Natural killer cell treated with Interleukin-12 subunit alpha and Interleukin-12 subunit beta and Interleukin-15 and Interleukin-18, amount 100 ng/mL, for 72 hours (primary cell): Measurements from ENCODE around the gene CLK3. TPM values are rescaled to one million over a fixed set of nuclear protein-coding genes. Genes with fewer than 3 reads are reported as not detected.
A peak's percentile ranks its signal among the peaks of the same experiment; 100 is the strongest.

ENCODE experiments used
- ATAC-seq, 2 donors: fragments of 150-1000 bp; cut with Tn5 transposase in 1 of 2; sonication (Bioruptor Pico), chemical (Tn5 transposase) in 1 of 2; 2 replicates each; pipeline ENCODE4 v1.10.0; 2021
- DNase-seq: peaks from one replicate; pipeline ENCODE4 v3.0.0; 2022; ENCODE audit warnings: low spot score
- H3K27ac Mint-ChIP-seq, 2 donors: 1 replicate in 1 of 2; 2 replicates in 1 of 2; pipeline ENCODE4 v1.8.0; 2022; ENCODE audit warnings: mixed read lengths in 2 of 2, mild to moderate bottlenecking in 1 of 2, moderate library complexity in 1 of 2
- H3K27me3 Mint-ChIP-seq, 2 donors: 1 replicate in 1 of 2; 2 replicates in 1 of 2; pipeline ENCODE4 v1.8.0; 2022; ENCODE audit warnings: mixed read lengths in 2 of 2
- H3K36me3 Mint-ChIP-seq: one replicate; pipeline ENCODE4 v1.8.0; 2022; ENCODE audit warnings: mixed read lengths
- H3K4me1 Mint-ChIP-seq, 2 donors: 1 replicate in 1 of 2; 2 replicates in 1 of 2; pipeline ENCODE4 v1.8.0; 2022; ENCODE audit warnings: low read depth in 2 of 2, mixed read lengths in 2 of 2, mild to moderate bottlenecking in 1 of 2
- H3K4me3 Mint-ChIP-seq: one replicate; pipeline ENCODE4 v1.8.0; 2022; ENCODE audit warnings: mixed read lengths
- H3K9me3 Mint-ChIP-seq: 2 replicates; pipeline ENCODE4 v1.8.0; 2022; ENCODE audit warnings: mixed read lengths
- total RNA-seq, 2 donors: library from RNA; stranded (reverse); gene quantifications; one replicate each; pipeline ENCODE4 v1.2.3, GENCODE V29; 2022

Gene CLK3
- 100 to 1,000 TPM; 148 TPM for total RNA-seq

DNA sequence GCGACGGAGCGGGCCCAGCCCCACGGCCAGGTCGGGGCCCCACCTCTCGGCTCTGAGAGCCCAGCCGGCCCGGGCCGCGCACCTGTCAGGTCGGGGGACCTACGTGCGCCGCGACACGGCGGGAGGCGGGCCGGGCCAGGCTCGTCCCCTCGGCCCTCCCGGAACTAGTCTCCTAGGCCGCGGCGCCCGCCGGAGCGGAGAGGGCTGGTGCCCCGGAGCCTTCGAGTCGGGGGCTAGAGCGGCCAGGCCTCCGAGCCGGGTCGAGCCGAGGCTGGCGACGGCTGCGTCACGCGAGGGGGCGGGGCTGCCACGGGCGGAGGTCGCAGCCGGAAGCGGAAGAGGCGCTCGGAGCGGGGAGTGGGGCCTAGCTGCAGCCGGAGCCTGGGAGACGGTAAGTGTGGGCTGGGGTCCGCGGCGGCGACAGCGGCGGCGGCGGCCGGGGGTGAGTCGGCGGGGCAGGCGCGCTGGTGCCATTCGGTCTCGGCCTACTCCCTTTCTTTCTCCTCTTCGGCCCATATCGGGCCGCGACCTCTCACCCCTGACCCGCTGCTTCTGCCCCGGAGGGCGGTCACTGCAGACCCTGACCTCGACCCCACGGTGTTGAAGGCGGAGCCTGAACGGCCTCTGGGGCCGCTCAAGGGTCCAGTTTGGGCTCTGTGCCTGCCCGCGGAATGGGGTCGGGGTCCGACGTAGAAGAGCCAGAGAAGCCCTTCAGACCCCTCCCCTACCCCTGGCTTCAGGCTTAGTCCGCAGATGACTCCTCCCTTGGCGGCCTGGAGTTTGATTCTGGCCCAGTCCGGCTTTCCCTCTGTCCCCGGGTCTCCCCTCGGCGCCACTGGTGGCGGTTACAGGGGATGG, at the start of gene CLK3:
Gene CLK3 (plus strand): TSS at position 329 of the 858 bp plus-strand sequence. CDS start 3,361 bp downstream, outside the sequence.
- Mint-ChIP-seq H3K36me3 (no peaks in the 10 kb centered on the region), H3K4me1 (peaks cover 34 to 42% of the 10 kb centered on the region in 2 donors), H3K4me3 (peak within 1 kb of the TSS; percentile 94), H3K9me3 (no peaks in the 10 kb centered on the region), H3K27ac (peak within 1 kb of the TSS; percentile 94), H3K27me3 (no peaks in the 10 kb centered on the region)
- DNase-seq (peak; percentile 98), ATAC-seq (peak; percentile 91)

DNA sequence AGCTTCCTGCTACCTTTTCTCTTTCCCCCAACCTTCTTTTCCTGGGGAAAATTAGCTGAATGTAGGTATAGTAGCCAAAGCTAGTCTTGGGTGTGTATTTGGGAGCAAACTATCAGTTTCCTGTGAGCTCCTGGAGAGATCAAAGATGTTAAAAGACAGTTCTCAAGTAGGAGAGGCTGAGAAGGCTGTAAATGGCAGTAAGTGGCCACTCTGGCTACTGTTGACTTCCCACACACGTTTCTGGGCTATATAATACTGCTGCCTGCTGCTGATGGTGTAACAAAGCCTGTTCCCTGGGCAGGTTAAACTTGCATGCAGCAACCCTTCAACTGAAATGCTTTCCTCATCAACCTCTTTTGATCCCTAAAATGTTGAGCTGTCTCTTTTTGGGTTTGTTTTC, 47.0 kb upstream of the CLK3 start:
- Mint-ChIP-seq H3K4me1 (peaks cover 71 to 72% of the 10 kb centered on the region in 2 donors), H3K36me3 (peaks cover 32% of the 10 kb centered on the region), H3K9me3 (no peaks in the 10 kb centered on the region), H3K27me3 (no peaks in the 10 kb centered on the region), H3K27ac (peak overlapping the region; percentile 83 to 86), H3K4me3 (no peak overlapping the region)
- no peak for ATAC-seq
- no peak for DNase-seq

DNA sequence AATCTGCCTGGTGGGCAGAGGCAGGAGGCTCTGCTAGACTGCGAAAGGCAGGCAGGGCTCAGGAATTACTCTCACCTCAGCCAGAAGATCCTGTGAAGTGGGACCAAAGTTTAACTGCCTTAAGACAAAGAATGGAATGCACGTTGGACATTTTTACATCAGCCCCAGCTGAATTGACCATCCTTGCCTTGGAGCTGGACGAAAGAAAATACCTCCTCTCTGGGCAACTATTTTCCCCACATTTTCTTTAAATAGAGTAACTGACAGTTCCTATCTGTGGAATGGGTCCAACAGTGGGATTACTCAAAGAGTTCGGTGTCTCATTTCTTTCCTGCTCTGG, 45.9 kb upstream of the CLK3 start:
- ATAC-seq, result no peak
- no peaks in the 10 kb centered on the region for H3K9me3 Mint-ChIP-seq
- no peaks in the 10 kb centered on the region for H3K27me3 Mint-ChIP-seq
- peaks cover 72 to 73% of the 10 kb centered on the region in 2 donors for H3K4me1 Mint-ChIP-seq
- no peak for DNase-seq
- peaks cover 33% of the 10 kb centered on the region for H3K36me3 Mint-ChIP-seq
- peak overlapping the region; percentile 62 for H3K4me3 Mint-ChIP-seq
- H3K27ac Mint-ChIP-seq, result peak overlapping the region; percentile 83 to 86

DNA sequence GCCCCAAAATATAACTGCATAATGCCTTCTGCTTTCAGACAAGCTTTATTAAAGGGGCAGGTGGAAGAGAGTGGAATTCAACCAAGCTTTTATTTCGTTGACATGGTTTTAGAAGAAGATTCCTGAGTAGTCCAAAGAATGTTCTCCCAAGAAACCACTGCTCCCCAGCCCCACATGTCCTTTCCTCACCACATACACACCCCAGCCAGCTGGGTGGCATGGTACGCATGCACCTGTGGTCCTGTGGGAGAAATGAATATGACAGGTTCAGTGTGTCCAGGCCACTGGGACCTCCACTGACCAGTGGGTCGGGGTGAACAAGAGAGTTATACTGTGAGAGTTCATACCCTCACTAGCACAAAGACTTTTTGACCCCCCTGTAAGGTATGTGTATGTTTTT, 44.4 kb upstream of the CLK3 start:
- H3K27ac Mint-ChIP-seq, result peak overlapping the region; percentile 83 to 86
- H3K9me3 Mint-ChIP-seq, result no peaks in the 10 kb centered on the region
- H3K27me3 Mint-ChIP-seq, result no peaks in the 10 kb centered on the region
- H3K36me3 Mint-ChIP-seq, result peaks cover 33% of the 10 kb centered on the region
- DNase-seq (no peak), ATAC-seq (no peak)
- H3K4me1 Mint-ChIP-seq, result peaks cover 66 to 69% of the 10 kb centered on the region in 2 donors
- peak overlapping the region; percentile 62 for H3K4me3 Mint-ChIP-seq

DNA sequence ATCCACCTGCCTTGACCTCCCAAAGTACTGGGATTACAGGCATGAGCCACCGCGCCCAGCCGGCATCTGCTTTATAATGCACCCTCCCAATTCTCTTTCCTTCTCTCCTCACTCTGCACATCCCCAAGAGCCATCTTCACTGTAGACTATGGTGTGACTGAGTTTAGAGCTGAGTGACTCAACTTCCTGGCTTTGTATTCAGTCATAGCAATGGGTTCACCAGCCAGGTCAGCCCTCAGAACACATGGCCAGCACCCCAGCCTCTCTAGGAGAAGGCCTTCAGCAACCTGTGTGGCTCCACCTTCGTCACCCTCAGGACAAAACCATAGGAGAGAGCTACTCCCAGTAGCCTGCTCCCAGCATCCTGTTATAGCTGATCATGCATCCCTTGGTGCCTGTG, 41.6 kb upstream of the CLK3 start:
- H3K27me3 Mint-ChIP-seq, result no peaks in the 10 kb centered on the region

DNA sequence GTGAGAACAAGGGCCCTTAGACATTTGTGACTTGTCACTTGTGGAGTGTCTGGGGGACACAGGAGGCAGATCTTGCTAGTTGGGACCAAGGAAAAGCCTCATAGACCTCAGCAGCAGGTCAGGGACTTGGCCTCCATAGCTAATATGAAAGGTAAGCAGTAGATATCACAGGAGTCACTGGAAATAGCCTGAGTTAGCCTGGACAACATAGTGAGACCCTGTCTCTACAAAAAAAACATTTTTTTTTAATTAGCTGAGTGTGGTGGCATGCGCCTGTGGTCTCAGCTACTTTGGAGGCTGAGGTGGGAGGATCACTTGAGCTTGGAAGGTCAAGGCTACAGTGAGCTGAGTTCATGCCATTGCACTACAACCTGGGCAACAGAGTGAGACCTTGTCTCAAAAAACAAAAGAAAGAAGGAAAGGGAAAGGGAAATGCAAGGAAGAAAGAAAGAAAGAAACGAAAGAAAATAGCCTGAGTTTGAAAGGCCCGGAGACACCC, 37.1 kb upstream of the CLK3 start:
- peak overlapping the region in 1 of 2 donors; percentile 25 for H3K27ac Mint-ChIP-seq
- no peaks in the 10 kb centered on the region for H3K27me3 Mint-ChIP-seq
- H3K4me1 Mint-ChIP-seq, result peaks cover 15 to 17% of the 10 kb centered on the region in 2 donors
- no peak for DNase-seq
- no peaks in the 10 kb centered on the region for H3K9me3 Mint-ChIP-seq
- peaks cover 23% of the 10 kb centered on the region for H3K36me3 Mint-ChIP-seq
- no peak for ATAC-seq
- no peak overlapping the region for H3K4me3 Mint-ChIP-seq

More for the DNA sequence above, 41.6 kb upstream of the CLK3 start:
- ATAC-seq, result peak in 1 of 2 donors; percentile 65
- no peak for DNase-seq
- Mint-ChIP-seq H3K9me3 (no peaks in the 10 kb centered on the region), H3K4me1 (peaks cover 48 to 49% of the 10 kb centered on the region in 2 donors), H3K27ac (peak overlapping the region; percentile 69 to 82), H3K36me3 (peaks cover 37% of the 10 kb centered on the region), H3K4me3 (peak overlapping the region; percentile 51)

DNA sequence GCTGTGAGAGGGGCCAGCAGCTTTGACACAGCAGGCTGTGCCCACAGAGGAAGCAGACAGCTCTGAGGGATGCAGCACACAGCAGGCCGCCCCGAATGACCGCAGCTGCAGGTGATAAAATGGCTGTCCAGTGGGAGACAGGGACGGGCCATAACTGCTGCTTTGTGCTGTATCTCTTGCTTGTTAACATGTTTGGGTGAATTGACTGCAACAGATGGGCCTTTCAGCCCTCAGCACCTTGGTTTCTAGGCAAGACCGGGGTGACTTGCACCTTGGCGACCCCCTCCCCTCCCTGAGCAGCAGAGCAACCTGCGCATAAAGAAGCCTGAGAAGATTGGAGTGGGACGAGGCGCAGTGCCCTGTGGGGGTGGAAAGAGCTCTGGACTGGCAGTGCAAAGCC, 36.6 kb upstream of the CLK3 start:
- Mint-ChIP-seq H3K4me3 (no peak overlapping the region), H3K27me3 (no peaks in the 10 kb centered on the region), H3K4me1 (peaks cover 16% of the 10 kb centered on the region in 2 donors), H3K9me3 (no peaks in the 10 kb centered on the region), H3K36me3 (peaks cover 18% of the 10 kb centered on the region), H3K27ac (no peak overlapping the region)
- DNase-seq, result no peak
- ATAC-seq, result no peak

DNA sequence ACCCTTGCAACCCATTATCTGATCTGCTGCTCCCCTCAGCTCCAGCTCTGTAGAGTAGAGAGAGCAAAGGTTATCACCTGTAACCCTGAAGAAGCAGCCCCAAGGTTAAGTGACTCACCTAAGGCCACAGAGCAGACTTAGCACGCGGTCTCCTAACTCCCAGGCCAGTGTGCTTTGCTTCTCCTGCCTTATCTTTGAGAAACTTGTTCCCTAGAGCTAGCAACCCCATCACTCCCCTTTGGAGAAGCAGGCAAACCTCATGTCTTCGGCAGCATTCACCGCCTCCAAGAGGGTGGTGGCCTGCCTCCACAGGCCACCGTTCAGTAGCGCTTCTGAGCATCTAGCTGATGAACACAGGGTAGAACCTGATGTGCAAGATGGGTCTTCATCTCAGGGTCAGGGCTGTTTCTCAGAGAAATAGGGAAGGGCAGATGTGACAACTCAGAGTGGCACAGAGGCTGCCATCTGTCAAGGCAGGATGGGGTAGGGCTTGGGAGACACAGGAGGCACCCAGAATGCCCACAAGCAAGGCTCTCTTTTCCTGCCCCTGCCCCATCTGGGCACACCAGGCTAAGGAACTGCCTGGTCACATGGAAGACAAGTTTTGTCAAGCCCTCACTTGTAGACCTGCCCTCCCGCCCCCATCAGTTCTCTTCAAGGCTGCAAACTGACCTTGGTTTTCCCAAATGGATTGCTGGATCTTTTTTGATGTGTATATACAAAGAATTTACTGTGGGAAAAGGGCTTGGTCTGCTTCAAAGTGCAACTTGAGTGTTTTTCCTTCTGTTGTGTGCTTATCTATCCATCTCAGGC, 34.9 kb upstream of the CLK3 start:
- H3K36me3 Mint-ChIP-seq, result peaks cover 14% of the 10 kb centered on the region
- no peaks in the 10 kb centered on the region for H3K27me3 Mint-ChIP-seq
- H3K4me1 Mint-ChIP-seq, result peaks cover 11 to 14% of the 10 kb centered on the region in 2 donors
- no peak overlapping the region for H3K4me3 Mint-ChIP-seq
- DNase-seq (no peak), ATAC-seq (no peak)
- H3K27ac Mint-ChIP-seq, result peak overlapping the region in 1 of 2 donors; percentile 26
- H3K9me3 Mint-ChIP-seq, result no peaks in the 10 kb centered on the region

DNA sequence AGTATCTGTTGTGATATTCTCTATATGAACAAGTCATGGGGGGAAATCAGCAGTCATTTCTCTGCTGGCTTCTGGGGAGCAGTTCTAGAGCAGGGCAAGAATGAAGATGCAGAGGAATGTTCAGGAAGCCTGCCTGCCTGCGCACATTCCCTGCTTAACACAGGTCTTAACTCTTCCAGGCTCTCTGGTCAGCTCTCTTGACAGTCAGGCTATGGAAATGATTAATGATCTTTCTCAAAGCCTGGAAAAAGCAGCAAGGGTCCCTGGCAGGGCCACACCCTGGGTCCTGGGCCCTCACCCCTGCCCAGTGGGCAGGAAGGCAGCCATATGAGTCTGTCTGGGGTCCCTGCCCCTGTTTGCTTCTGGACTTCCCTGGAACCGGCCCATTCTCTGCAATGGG, 31.4 kb upstream of the CLK3 start:
- no peak overlapping the region for H3K4me3 Mint-ChIP-seq
- peaks cover 15% of the 10 kb centered on the region for H3K36me3 Mint-ChIP-seq
- H3K9me3 Mint-ChIP-seq, result no peaks in the 10 kb centered on the region
- no peak overlapping the region for H3K27ac Mint-ChIP-seq
- H3K4me1 Mint-ChIP-seq, result peaks cover 13 to 16% of the 10 kb centered on the region in 2 donors
- DNase-seq (no peak), ATAC-seq (no peak)
- H3K27me3 Mint-ChIP-seq, result no peaks in the 10 kb centered on the region

DNA sequence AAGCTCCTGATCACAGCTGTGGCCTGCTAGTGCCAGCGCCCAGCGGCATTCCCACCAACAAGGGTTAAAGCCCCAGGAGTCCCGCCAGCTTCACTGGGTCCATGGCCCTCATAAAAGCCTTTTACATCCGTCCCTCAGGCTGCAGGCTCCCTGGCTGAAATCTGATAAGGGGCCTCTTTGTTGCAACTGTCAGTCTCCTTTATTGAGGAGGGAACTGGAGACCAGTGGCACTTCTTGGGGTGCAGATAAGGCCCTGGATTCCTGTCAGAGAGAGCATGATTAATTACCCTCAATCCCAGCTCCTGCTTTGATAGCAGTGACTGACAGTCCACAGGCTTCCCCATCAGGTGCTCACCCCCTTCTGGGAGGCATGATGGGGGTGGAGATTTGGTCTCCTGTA, 30.9 kb upstream of the CLK3 start:
- no peaks in the 10 kb centered on the region for H3K27me3 Mint-ChIP-seq
- DNase-seq (no peak), ATAC-seq (no peak)
- peaks cover 13 to 16% of the 10 kb centered on the region in 2 donors for H3K4me1 Mint-ChIP-seq
- H3K27ac Mint-ChIP-seq, result no peak overlapping the region
- H3K9me3 Mint-ChIP-seq, result no peaks in the 10 kb centered on the region
- no peak overlapping the region for H3K4me3 Mint-ChIP-seq
- H3K36me3 Mint-ChIP-seq, result peaks cover 18% of the 10 kb centered on the region

DNA sequence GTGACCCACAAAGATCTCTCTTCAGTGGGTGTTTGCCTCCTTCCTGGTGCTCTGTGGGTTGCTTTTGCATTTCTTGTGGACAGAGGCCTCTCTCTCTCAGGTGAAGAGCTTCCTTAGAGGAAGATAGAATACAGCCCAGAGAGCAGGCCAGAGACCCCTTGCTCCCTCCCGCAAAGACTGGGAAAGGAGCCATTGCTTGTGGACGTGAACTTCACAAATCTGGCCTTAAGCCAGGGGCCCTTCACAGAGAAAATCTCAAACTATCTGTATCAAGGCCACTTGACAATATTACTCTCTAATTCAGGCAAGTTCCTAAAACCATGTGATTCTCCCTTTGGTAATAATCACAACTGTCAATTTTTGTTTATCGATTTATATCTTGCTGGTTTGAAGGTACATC, 30.4 kb upstream of the CLK3 start:
- H3K27me3 Mint-ChIP-seq, result no peaks in the 10 kb centered on the region

DNA sequence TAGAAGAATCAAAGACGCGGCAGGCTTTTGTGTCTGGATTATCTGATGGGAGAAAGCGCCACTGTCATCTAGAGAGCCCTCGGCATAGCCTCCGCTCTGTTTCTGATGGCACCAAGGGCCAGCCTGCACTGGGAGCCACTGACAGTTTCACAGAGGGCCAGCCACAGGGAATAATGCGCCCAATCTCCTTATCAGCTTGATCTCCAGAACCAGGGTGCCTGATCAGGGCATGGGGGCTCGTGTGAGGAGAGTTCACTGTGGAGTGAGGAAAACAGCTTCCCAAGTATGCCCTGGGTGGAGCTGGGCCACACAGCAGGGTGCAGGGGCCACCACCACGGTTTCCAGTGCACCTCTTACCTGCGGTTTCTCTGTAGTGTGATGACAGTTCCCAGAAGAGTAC, 29.8 kb upstream of the CLK3 start:
- H3K4me3 Mint-ChIP-seq, result no peak overlapping the region
- no peaks in the 10 kb centered on the region for H3K9me3 Mint-ChIP-seq
- no peak for ATAC-seq
- peaks cover 13 to 16% of the 10 kb centered on the region in 2 donors for H3K4me1 Mint-ChIP-seq
- peaks cover 26% of the 10 kb centered on the region for H3K36me3 Mint-ChIP-seq
- H3K27ac Mint-ChIP-seq, result peak overlapping the region; percentile 14 to 57
- H3K27me3 Mint-ChIP-seq, result no peaks in the 10 kb centered on the region
- no peak for DNase-seq

More for the DNA sequence above, 30.4 kb upstream of the CLK3 start:
- H3K9me3 Mint-ChIP-seq, result no peaks in the 10 kb centered on the region
- H3K27ac Mint-ChIP-seq, result peak overlapping the region in 1 of 2 donors; percentile 57
- no peak for DNase-seq
- H3K36me3 Mint-ChIP-seq, result peaks cover 22% of the 10 kb centered on the region
- H3K4me3 Mint-ChIP-seq, result no peak overlapping the region
- peaks cover 13 to 16% of the 10 kb centered on the region in 2 donors for H3K4me1 Mint-ChIP-seq
- no peak for ATAC-seq

DNA sequence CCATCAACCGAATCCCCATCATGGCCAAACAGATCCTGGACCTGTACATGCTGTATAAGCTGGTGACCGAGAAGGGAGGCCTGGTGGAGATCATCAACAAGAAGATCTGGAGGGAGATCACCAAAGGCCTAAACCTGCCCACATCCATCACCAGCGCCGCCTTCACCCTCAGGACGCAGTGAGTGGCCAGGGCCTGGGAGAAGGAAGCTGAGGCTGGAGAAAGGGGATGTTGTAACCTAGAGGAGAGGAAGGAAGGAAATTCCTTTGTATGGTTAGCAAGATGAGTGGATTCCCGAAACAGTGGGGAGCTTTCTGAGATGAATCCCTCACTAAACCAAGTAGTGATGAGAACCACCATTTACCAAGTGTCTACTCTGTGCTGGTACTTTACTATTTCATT, 25.8 kb upstream of the CLK3 start:
- peaks cover 31% of the 10 kb centered on the region for H3K36me3 Mint-ChIP-seq
- H3K9me3 Mint-ChIP-seq, result no peaks in the 10 kb centered on the region
- no peak overlapping the region for H3K4me3 Mint-ChIP-seq
- H3K27me3 Mint-ChIP-seq, result no peaks in the 10 kb centered on the region
- DNase-seq (no peak), ATAC-seq (no peak)
- no peak overlapping the region for H3K27ac Mint-ChIP-seq
- peaks cover 7 to 9% of the 10 kb centered on the region in 2 donors for H3K4me1 Mint-ChIP-seq

DNA sequence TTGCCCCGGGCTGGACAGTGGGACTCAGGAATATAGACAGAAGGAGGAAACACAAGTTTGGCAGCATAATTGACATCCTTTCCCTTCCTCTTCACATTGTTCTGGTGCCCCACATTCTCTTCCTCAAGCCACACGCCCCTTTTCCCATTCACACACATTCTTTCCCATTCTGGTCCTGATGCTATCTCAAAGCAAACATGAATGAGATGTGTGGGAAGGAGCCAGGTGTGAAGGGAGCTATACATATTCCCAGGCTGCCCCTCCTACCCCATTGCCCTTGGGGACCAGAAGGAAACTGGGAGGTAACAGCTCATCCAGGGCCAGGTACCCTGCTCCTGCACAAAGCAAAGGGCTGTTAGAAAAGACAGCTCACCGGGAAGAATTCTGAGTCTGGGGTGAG, 23.4 kb upstream of the CLK3 start:
- no peak overlapping the region for H3K4me3 Mint-ChIP-seq
- no peak for ATAC-seq
- peaks cover 17% of the 10 kb centered on the region for H3K36me3 Mint-ChIP-seq

More for the DNA sequence above, 23.4 kb upstream of the CLK3 start:
- no peaks in the 10 kb centered on the region for H3K9me3 Mint-ChIP-seq
- H3K27ac Mint-ChIP-seq, result no peak overlapping the region
- H3K27me3 Mint-ChIP-seq, result no peaks in the 10 kb centered on the region
- H3K4me1 Mint-ChIP-seq, result peaks cover 0 to 3% of the 10 kb centered on the region in 2 donors
- DNase-seq, result no peak
